IPS DF 19.7 (cell line): ENCODE results near the gene DNAJC25.
"Not testable (repeated sequence)": the region's sequence is repeated elsewhere in the genome, so short reads cannot be mapped to it uniquely, and the experiment has no call there.

Experiments
- DNase-seq: peaks from one replicate; pipeline ENCODE4 v3.0.0-alpha.2; 2013; ENCODE audit warnings: low read depth, low spot score

The DNAJC25 gene

DNA sequence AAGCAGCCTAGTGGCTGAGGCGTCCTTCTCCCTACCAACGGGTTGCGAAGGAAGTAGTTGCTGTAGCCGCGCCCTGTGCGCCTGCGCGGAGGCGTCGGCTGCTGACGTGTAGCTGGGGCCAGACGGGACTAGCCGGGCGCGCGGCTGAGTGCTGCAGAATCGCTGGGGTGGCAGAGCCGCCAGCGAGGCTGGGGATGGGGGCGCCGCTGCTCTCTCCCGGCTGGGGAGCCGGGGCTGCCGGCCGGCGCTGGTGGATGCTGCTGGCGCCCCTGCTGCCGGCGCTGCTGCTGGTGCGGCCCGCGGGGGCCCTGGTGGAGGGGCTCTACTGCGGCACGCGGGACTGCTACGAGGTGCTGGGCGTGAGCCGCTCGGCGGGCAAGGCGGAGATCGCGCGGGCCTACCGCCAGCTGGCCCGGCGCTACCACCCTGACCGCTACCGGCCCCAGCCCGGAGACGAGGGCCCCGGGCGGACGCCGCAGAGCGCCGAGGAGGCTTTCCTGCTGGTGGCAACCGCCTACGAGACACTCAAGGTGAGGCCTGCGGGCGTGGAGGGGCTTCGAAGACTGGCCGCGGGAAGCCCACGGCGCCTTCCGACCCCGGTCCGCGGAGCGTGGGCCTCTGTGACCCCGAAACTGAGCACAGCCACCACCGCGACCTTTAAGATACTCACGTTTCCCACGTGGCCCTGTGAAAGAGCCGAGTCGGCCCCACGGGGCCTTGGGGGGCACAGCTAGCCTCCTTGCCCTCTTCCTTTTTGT lies at the start of gene DNAJC25:
Gene DNAJC25, plus strand, starts transcription at position 121 of the 758 bp plus-strand sequence. Its CDS starts 74 bp downstream, at position 195.
- no peak for DNase-seq

DNA sequence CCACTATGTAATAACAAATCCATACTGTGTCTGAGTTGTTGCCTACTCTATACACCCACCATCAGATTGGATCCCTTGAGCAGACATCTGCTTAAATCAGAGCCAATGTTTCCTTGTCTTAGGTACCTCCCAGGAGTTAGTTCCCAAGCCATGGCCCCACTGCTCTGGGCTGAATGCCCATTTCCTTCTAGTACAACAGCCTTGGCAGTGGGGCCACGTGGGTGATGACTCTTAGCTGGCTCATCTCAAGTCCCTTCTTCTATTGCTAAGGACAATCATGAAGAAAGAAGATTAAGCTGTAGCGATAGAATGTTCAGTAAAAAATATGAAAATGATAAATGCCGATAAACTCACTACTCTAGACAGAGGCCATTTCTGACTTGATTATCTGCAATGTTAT lies 48.2 kb upstream of the DNAJC25 start:
- no peak for DNase-seq

DNA sequence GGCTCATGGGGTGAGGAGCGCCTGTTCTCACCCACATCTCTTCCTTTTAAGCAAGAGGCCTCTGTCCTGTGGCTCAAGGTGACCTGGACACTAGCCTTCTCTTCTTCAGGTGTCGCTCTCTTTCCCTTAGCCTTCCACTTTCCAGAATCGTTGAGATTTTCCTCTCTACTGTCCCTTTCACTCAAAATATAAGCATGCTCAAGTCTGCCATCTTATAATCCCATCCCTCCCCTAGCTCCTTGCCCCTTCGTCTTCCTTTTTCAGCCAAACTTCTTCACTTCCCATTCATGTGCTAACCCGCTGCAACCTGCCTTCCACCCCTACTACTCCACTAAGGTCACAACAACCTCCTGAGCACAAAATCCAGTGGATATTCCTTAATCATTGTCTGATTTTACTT lies 44.8 kb upstream of the DNAJC25 start:
- no peak for DNase-seq

DNA sequence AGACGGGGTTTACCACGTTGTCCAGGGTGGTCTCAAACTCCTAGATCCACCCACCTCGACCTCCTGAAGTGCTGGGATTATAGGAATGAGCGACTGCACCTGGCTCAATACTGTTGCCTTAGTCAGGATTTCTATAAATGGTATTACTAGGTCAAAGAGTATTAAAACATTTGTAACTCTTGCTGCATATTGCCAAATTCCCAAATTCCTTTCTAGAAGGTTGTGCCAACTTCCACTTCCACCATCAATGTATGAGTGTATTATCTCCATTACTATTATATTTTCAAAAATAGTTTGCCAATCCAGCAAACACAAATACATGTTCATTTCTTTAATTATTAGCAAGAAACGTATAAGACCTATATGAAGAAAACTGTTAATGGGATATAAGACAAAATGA lies 42.3 kb upstream of the DNAJC25 start:
- DNase-seq = no peak

DNA sequence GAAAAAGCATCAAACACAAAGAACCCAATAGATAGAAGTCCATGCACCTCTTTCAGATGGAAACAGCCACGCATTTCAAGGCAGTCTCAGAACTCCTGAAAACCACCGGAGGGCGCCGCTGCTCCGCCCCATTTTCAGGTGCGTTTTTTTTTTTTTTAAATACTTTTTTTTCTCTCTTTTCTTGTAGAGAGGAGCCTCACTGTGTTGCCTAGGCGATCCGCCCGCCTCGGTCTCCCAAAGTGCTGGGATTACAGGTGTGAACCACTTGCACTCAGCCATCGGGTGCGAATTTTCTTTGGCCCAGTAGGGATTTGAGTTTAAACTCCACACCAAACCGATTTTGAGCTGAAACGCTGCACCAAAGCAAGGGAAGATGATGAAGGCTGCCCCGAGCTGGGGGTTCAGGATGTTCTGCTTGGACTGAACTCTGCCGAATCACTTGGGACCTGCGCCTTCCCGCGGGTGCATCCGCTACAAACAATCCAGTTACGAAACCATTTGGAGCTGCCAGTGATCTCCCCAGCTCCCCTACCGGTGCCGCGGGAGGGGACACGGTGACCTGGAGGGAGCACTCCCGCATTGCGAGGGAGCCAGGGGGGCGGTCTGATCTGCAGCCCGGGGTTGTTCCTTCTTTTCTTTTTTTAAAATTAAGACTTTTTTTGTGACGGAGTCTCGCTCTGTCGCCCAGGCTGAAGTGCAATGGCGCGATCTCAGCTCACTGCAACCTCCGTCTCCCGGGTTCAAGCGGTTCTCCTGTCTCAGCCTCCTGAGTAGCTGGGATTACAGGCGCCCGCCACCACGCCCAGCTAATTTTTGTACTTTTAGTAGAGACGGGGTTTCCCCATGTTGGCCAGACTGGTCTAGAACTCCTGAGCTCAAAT lies 33.0 kb upstream of the DNAJC25 start:
- DNase-seq = peak; percentile 52

DNA sequence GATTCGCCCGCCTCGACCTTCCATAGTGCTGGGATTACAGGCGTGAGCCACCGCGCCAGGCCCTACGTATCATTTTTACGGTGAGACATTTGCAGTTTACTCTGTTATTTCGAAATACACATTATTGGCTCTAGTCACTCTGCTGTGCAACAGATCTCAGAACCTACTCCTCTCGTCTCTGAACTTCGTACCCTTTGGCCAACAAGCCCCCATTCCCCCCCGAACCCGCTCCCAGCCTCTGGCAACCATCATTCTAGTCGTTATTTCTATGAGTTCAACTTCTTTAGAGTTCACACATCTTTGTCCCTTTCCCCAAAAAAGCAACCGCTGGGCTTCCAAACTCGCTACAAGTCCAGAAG lies 32.4 kb upstream of the DNAJC25 start:
- DNase-seq = no peak

DNA sequence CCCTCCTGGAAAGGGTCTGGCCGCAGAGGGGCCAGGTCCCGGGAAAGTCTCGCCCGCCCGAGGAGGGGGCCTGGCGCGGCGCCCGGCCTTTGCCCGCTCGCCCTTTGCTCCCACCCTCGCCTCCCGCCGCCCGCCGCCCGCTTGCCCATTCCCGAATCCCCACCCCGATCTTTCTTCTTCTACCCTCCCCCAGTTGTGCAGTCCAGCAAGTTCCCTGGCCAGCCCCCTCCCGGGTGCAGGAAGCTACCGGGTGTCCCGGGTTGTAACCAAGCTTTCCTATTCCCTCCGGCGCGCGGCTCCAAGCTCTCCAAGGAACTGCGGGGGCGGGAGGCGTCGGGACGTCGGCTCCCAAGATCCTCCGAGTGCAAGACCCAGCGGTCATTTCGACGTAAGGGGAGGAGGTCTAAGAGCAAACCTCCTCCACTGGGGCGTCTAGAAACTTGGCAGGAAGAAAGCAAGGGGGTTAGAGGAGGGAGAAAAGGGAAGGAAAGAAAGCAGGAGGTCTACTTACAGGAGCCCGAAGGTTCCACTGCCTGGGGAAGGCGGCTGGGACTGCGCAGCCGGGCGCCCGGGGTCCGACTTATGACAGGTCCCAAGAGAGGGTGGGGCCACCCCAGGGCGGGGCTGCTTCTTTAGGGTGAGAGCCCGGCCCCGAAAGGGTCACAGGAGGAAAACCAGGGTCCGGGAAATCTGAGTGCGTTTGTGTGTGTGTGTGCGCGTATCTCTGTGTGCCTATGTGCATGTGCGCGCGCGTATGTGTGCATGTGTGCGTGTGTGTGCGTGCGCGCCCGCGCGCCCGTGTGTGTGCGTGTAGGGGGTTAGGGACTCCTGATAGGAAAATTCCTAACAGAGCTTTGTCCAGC lies 31.8 kb upstream of the DNAJC25 start, which contains the start of gene PTGR1:
Gene PTGR1, minus strand, starts transcription at position 556 of the 863 bp plus-strand sequence. CDS start 2,225 bp downstream, outside the sequence.
- peak; percentile 56 for DNase-seq

DNA sequence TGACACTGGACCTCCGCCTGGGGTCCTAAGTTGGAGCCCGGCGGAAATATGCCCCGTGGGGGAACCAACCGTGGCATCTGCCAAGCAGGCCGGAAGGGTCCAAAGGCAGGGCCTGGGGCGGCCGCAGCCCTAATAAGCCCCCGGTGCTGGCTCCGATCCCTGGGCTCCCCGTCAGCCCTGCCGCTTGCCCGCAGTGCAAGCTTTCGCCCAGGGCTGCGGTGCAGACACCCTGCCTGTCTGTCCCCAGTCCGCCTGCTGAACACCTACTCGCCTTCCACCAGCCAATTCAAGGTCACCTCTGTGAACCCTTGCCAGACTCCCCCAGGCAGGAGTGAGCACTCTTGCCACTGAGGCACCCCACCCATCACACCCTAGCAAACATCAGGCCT lies 31.2 kb upstream of the DNAJC25 start:
- no peak for DNase-seq

DNA sequence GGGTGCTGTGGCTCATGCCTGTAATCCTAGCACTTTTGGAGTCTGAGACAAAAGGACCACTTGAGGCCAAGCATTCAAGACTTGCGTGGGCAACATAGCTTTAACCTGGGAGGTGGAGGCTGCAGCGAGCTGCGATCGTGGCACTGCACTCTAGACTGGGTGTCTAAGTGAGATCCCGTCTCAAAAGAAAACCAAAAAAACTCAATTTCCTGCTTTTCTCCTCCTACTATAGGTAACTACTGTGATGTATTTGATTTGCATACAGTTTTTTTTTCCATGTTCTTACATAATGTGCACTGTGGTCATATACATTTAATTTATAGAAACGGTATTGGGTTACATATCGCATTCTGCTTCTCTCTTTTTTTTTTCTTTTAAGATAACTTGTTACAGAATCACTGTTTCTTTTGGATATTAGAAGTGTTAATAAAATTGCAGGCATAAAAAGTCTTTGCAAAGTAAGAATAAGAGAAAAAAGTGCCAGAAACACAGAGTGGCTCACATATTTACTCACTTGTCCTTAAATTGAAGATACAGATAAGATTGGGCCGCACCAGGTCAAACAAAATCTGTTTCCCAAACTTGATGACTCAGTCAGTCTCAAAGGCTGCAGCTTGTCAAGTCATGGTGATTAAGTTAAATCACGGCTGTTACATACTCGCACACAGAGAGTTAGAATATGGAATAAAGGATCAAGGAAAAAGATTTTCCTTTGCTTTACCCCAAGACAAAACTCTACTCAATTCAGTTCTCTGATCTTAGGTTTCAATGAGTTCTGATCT lies 29.7 kb upstream of the DNAJC25 start:
- DNase-seq = no peak

DNA sequence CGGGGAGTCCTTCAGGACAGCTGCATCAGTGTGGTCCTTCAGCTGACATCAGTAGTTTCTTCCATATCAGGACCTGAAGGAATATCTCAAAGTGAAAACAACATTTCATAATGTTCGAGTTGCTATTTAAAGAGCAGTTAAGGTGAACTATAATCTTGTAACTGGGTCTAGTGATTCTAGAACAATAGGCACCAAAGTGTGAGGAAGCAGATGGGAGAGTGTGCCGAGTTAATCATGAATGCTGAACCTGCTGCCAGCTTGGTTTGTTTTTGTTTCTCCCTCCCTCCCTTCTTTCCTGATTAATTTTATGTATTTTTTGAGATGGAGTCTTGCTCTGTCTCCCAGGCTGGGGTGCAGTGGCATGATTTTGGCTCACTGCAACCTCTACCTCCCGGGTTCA lies 28.1 kb upstream of the DNAJC25 start:
- DNase-seq = no peak

DNA sequence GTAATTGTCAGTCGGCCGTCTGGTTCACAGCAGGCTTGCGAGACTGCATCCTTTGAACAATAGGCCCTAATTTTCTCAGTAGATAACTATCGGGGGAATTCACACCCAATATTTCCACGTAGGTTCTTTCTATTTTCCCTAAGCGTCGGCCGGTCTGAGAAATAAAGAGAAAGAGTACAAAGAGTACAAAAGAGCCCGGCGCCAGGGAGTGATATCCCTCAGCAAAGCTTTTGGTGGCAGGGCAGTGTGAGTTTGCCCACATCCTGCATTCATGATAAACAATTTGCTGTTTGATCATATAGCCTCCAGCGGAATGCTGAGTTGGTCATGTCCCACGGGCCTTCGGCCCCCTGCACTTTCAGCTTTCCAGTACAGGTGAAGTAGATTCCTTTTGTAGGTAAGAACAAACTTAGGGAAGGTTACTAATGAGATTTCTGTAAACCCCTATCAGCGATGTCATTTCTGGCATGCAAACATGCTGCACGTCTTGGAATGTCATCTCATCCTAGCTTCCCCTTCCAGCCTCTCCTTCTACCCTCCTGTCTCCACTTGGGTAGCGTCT lies 27.0 kb upstream of the DNAJC25 start:
- DNase-seq = no peak

DNA sequence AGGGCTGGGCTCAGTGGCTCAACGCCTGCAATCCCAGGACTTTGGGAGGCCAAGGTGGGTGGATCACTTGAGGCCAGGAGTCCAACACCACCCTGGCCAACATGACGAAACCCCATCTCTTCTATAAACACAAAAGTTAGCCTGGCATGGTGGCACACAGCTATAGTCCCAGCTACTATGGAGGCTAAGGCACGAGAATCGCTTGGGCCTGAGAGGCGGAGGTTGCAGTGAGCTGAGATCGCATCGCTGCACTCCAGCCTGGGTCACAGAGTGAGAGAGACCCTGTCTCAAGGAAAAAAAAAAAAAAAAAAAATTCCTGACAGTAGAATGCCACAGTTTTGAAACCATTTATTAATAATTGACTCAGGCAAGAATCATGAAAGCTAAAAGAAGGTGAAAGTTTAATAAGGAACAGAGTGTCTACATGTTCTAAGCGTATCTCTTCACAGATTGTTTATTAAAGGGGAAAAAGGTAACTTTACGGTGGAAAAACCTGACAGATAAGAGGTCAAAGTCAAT lies 26.0 kb upstream of the DNAJC25 start:
- DNase-seq = no peak

DNA sequence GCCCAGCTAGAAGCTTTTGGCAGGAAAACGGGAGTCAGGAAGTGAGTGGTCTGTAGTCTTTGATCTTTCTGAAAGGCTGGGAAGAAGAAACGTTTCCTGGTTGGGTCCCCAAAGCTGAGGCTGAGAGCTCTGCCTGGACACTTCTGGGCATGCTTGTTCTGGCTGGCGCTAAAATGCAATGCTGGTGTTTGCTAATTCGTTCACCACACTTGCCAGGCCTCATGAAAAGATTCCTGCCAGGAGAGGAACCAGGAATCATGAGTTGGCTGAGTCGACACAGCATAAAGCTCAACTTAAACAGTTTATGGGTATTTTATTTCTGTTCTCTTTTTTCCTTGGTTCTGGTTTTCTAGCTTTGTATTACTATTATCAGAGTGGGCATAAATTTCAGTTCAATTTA lies 21.0 kb upstream of the DNAJC25 start:
- no peak for DNase-seq

DNA sequence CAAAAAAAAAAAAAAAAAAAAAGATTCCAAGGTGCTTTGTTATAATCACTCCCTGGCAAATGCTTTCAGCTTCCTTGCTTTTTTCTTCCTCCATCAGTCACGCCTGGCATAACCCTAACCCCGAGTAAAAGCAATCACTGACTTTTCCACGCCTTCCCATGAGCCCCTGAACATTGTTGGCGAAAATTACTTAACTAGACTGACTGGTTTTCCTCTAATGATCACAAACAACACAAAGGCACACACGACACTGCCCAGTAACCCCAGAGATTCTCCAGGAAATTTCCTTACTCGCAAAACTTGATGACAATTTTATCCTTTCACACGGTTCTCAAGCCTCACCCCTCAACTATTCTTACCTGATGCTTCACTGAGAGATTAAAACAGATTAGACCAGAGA lies 20.3 kb upstream of the DNAJC25 start:
- no peak for DNase-seq

DNA sequence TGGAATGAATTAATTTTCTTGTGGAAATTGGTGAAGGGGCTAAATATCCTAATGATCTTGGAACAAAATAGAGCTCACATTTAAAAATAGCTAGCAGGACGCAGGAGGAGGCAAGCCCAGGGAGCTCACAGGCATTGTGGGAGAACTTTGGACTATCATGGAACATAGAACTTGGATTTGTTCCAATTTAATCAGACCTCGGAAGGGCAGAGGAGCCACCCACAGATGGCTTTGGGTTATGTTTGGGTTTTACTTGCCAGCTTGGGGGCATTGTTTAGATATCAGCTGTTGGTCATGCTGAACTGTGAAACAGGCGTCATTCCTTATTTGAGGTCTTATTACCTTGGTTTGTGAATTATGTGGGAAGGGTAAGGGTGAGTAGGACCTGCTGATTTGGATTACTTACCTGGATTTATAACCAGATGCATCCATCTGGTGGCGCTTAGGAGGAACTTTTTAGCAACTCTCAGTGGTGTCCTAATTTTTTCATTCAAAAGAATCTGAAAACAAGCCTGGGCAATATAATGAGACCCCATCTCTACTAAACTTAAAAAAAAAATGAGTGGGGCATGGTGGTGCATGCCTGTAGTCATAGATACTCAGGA lies 17.6 kb upstream of the DNAJC25 start:
- no peak for DNase-seq

DNA sequence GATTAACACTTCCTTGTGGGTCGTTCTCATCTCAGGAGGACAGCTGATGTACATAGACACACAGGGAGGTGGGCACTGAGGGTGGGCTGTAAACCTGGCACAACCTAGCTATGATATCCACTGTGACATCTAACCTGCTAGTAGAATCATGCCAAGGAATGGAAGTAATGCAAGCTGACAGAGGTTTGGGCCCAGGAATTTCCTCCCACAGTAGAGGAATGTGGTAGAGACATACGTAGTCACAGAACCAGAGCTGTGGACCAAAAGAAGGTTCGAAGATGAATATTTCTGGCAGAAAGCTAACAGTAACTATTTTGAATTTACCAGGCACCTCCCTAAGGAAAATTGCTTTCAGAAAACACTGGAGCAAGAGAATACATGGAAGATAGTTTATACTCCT lies 15.2 kb upstream of the DNAJC25 start:
- DNase-seq = no peak

DNA sequence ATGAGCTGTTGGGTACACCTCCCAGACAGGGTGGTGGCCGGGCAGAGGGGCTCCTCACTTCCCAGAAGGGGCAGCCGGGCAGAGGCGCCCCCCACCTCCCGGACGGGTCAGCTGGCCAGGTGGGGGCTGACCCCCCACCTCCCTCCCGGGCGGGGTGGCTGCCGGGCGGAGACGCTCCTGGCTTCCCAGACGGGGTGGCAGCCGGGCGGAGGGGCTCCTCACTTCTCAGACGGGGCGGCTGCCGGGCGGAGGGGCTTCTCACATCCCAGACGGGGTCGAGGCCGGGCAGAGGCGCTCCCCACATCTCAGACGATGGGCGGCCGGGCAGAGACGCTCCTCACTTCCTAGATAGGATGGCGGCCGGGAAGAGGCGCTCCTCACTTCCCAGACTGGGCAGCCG lies 13.8 kb upstream of the DNAJC25 start:
- DNase-seq = not testable (repeated sequence)

DNA sequence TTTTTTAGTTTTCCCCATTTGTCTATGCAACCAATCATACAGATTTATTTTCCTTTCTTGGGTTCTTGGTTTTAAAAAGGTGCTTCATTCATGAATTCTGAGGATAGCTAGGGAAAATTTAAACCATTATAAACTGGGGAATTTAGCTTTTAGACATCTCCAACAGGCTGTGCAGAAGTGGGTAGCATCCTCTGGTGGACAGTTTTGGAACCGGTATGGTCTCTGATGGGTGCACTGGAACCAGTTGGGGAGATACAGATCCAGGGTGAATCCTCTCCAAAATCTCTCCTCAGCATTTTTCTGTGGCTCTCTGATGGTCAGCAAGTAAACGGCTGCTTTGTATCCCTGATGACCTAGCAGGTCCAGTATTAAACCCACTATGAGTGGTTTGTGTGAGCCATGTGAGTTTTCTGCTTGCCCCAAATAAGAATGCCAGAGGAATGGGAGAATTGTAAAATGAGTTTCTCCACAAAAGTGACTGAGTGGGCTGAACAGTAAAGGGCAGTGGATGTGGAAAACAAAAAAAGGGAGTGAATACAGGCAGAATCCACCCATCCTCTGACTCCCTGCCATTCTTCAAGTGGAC lies 9.1 kb upstream of the DNAJC25 start:
- no peak for DNase-seq

DNA sequence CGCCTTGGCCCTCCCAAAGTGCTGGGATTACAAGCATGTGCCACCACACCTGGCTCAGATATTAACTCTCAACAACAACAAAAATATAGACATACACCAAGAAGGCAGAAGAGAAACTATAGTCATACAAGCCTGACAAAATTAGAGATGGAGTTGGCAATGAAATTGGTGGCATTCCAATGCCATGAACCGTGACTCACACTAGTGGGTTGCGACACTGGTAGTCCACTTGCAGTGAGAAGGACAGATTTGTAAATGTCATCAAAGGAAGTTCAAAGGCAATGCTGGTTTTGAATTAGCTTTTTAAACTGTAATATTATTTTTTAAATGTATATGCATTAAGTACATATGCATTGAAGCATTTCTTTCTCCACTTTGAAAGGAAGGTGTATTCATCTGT lies 8.5 kb upstream of the DNAJC25 start:
- DNase-seq = no peak
